GM12891 (cell line): ENCODE results near the gene AGAP5.
"Not testable (repeated sequence)": the region's sequence is repeated elsewhere in the genome, so short reads cannot be mapped to it uniquely, and the experiment has no call there.

Experiments
- POLR2A ChIP-seq: IDR thresholded peaks from 2 replicates; pipeline ENCODE4 v1.6.1; 2011; ENCODE audit warnings: low read depth, low read length, control low read depth
- POLR2AphosphoS5 ChIP-seq: IDR thresholded peaks from 2 replicates; pipeline ENCODE4 v1.6.1; 2011; ENCODE audit warnings: low read depth, low read length, control low read depth
- POU2F2 ChIP-seq: IDR thresholded peaks from 2 replicates; pipeline ENCODE4 v1.6.1; 2011; ENCODE audit warnings: low read depth, mild to moderate bottlenecking, control low read depth, low read length, moderate library complexity
- SPI1 ChIP-seq: IDR thresholded peaks from 2 replicates; pipeline ENCODE4 v1.6.1; 2011; ENCODE audit warnings: low read depth, low read length, control low read depth
- TAF1 ChIP-seq: IDR thresholded peaks from 2 replicates; pipeline ENCODE4 v1.6.1; 2011; ENCODE audit warnings: low read depth, low read length, control low read depth

DNA sequence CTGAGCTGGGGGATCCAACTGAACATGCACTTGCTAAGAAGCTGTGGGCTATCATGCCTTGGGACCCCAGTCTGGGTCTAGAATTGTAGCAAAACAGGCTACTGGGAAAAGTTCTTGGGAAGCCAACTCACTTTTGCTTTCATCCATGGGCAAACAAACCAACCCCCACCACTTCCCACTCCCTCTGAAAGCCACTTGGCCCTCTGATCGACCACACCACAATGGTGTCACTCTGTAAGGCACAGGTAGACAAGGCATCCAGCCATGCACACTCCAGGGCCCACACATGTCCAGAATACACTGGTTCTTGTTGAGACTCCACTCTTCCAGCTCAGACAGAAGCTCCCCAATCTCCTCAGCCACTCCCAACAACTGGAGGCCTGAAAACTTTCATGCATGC lies 10.2 kb upstream of the AGAP5 start:
- TF ChIP-seq POLR2AphosphoS5, SPI1, POLR2A, POU2F2, TAF1: not testable (repeated sequence)
